Activated CD8-positive, alpha-beta T cell treated with anti-CD3 and anti-CD28 coated beads, Interleukin-2, amount 10 ng/mL, durations not matched to agents 7 days and 5 days (primary cell): ENCODE data around the gene SOX15. TPM values are rescaled to one million over a fixed set of nuclear protein-coding genes. Genes with fewer than 3 reads are reported as not detected.

Experiments used
- ATAC-seq: fragments of 150-1000 bp; cut with Tn5 transposase; one replicate; pipeline ENCODE4 v1.10.0; 2021; ENCODE audit warnings: moderate library complexity
- CTCF ChIA-PET: fragments of 350-600 bp; sonication (Branson Sonifier 250); formaldehyde crosslinking; loops from one replicate; lab custom pipeline; 2021; ENCODE audit warnings: antibody characterized with exemption; lab: Charles Lee
- POLR2A ChIA-PET: fragments of 350-600 bp; sonication (Branson Sonifier 250); formaldehyde crosslinking; loops from one replicate; lab custom pipeline; 2021; ENCODE audit warnings: antibody characterized with exemption; lab: Charles Lee
- DNase-seq: peaks from one replicate; pipeline ENCODE4 v3.0.0-alpha.2; 2020
- H3K27ac Mint-ChIP-seq: one replicate; pipeline ENCODE4 v1.8.0; 2021; ENCODE audit warnings: mild to moderate bottlenecking, mixed read lengths
- H3K27me3 Mint-ChIP-seq: one replicate; pipeline ENCODE4 v1.8.0; 2021; ENCODE audit warnings: low read depth, mixed read lengths
- H3K36me3 Mint-ChIP-seq: one replicate; pipeline ENCODE4 v1.8.0; 2021; ENCODE audit warnings: low read depth, mixed read lengths
- H3K4me1 Mint-ChIP-seq: one replicate; pipeline ENCODE4 v1.8.0; 2021; ENCODE audit warnings: low read depth, mixed read lengths
- H3K4me3 Mint-ChIP-seq: one replicate; pipeline ENCODE4 v1.8.0; 2021; ENCODE audit warnings: mild to moderate bottlenecking, mixed read lengths
- H3K9me3 Mint-ChIP-seq: one replicate; pipeline ENCODE4 v1.8.0; 2022; ENCODE audit warnings: mixed read lengths; ENCODE audit not compliant: insufficient read depth
- total RNA-seq, 2 experiments: library from RNA; stranded (reverse); gene quantifications; one replicate each; pipeline ENCODE4 v1.2.3, GENCODE V29; 2021

Gene SOX15
- total RNA-seq, 2 experiments from 2014 or later, result 0.29 to 0.34 TPM

GRCh38 chr17:7557147-7557764 lies 32.6 kb downstream of the SOX15 start:
- DNase-seq, result no peak
- POLR2A ChIA-PET, result interaction anchor here (1.0 to 2.0 kb wide), 4 partner anchors 14 to 130 kb away, joined by 3 to 8 read pairs (median 4); partner anchors contain the start of genes POLR2A, TP53 and WRAP53
- Mint-ChIP-seq H3K4me3 (no peak overlapping the region), H3K36me3 (peaks cover 56% of the 10 kb centered on the region), H3K4me1 (peaks cover 75% of the 10 kb centered on the region), H3K27me3 (no peaks in the 10 kb centered on the region), H3K9me3 (no peaks in the 10 kb centered on the region), H3K27ac (no peak overlapping the region)
- CTCF ChIA-PET, result interaction anchor here (1.0 to 6.1 kb wide), 7 partner anchors 9 to 220 kb away, joined by 3 to 264 read pairs (median 3); partner anchors contain the start of genes TMEM102 and TNFSF12
- no peak for ATAC-seq

- H3K27me3 Mint-ChIP-seq, result no peaks in the 10 kb centered on the region
- H3K4me3 Mint-ChIP-seq, result no peak overlapping the region
- peaks cover 81% of the 10 kb centered on the region for H3K4me1 Mint-ChIP-seq
- ChIA-PET CTCF (interaction anchor here (1.6 to 6.1 kb wide), 3 partner anchors 34 to 219 kb away, joined by 3 to 264 read pairs (median 6); no protein-coding TSS in a partner anchor), POLR2A (interaction anchor here (1.0 kb wide), 1 partner anchor 49 kb away, joined by 3 read pairs; no protein-coding TSS in a partner anchor)
- peak overlapping the region; percentile 37 for H3K27ac Mint-ChIP-seq
- DNase-seq, result no peak
- ATAC-seq, result no peak
- H3K36me3 Mint-ChIP-seq, result peaks cover 60% of the 10 kb centered on the region
- no peaks in the 10 kb centered on the region for H3K9me3 Mint-ChIP-seq
These were observed 33.3 kb downstream of the SOX15 start for GRCh38 chr17:7556627-7557026.

- no peak for DNase-seq
- Mint-ChIP-seq H3K27ac (peak overlapping the region; percentile 39), H3K9me3 (no peaks in the 10 kb centered on the region), H3K27me3 (no peaks in the 10 kb centered on the region), H3K36me3 (peaks cover 59% of the 10 kb centered on the region), H3K4me3 (no peak overlapping the region), H3K4me1 (peaks cover 87% of the 10 kb centered on the region)
- no peak for ATAC-seq
- POLR2A ChIA-PET, result no interaction called here
- CTCF ChIA-PET, result interaction anchor here (0.8 to 1.7 kb wide), 3 partner anchors 32 to 41 kb away, joined by 3 to 7 read pairs (median 4); no protein-coding TSS in a partner anchor
These were observed 34.5 kb downstream of the SOX15 start for GRCh38 chr17:7555320-7555948.

- H3K4me3 Mint-ChIP-seq, result peak overlapping the region; percentile 60
- no peaks in the 10 kb centered on the region for H3K9me3 Mint-ChIP-seq
- ChIA-PET CTCF (interaction anchor here (1.3 to 2.1 kb wide), 3 partner anchors 8 to 67 kb away, joined by 3 to 38 read pairs (median 10); partner anchors contain the start of gene SENP3), POLR2A (interaction anchor here (0.9 to 1.9 kb wide), 3 partner anchors 38 to 117 kb away, joined by 3 to 11 read pairs (median 3); no protein-coding TSS in a partner anchor)
- H3K36me3 Mint-ChIP-seq, result peaks cover 58% of the 10 kb centered on the region
- H3K27me3 Mint-ChIP-seq, result no peaks in the 10 kb centered on the region
- DNase-seq, result no peak
- H3K27ac Mint-ChIP-seq, result peak overlapping the region; percentile 91
- H3K4me1 Mint-ChIP-seq, result peaks cover 79% of the 10 kb centered on the region
- ATAC-seq, result no peak
These were observed 36.5 kb downstream of the SOX15 start for GRCh38 chr17:7553356-7553755.

GRCh38 chr17:7552621-7553051 lies 37.3 kb downstream of the SOX15 start:
- CTCF ChIA-PET, result interaction anchor here (0.5 to 2.1 kb wide), 8 partner anchors 8 to 197 kb away, joined by 3 to 38 read pairs (median 5); partner anchors contain the start of gene SENP3
- peaks cover 78% of the 10 kb centered on the region for H3K4me1 Mint-ChIP-seq
- H3K27ac Mint-ChIP-seq, result peak overlapping the region; percentile 91
- H3K36me3 Mint-ChIP-seq, result peaks cover 61% of the 10 kb centered on the region
- ATAC-seq (peak; percentile 59), DNase-seq (peak; percentile 79)
- H3K9me3 Mint-ChIP-seq, result no peaks in the 10 kb centered on the region
- H3K27me3 Mint-ChIP-seq, result no peaks in the 10 kb centered on the region
- POLR2A ChIA-PET, result interaction anchor here (0.8 to 1.9 kb wide), 10 partner anchors 8 to 197 kb away, joined by 3 to 13 read pairs (median 4); partner anchors contain the start of genes MPDU1, SENP3 and TP53
- peak overlapping the region; percentile 60 for H3K4me3 Mint-ChIP-seq

- Mint-ChIP-seq H3K4me1 (peaks cover 73% of the 10 kb centered on the region), H3K27ac (peak overlapping the region; percentile 91), H3K36me3 (peaks cover 56% of the 10 kb centered on the region), H3K4me3 (peak overlapping the region; percentile 88), H3K9me3 (no peaks in the 10 kb centered on the region), H3K27me3 (no peaks in the 10 kb centered on the region)
- ChIA-PET POLR2A (interaction anchor here (0.6 to 1.9 kb wide), 6 partner anchors 9 to 303 kb away, joined by 3 to 13 read pairs (median 5); partner anchors contain the start of genes MPDU1, SENP3 and TP53), CTCF (interaction anchor here (1.0 to 2.1 kb wide), 4 partner anchors 10 to 33 kb away, joined by 3 to 38 read pairs (median 5); partner anchors contain the start of gene SENP3)
- ATAC-seq (no peak), DNase-seq (no peak)
These were observed 38.5 kb downstream of the SOX15 start for GRCh38 chr17:7551396-7551795.

- DNase-seq (no peak), ATAC-seq (no peak)
- ChIA-PET POLR2A (interaction anchor here (0.9 to 3.1 kb wide), 4 partner anchors 11 to 114 kb away, joined by 3 to 14 read pairs (median 4); partner anchors contain the start of gene SENP3), CTCF (interaction anchor here (0.8 to 4.6 kb wide), 5 partner anchors 10 to 504 kb away, joined by 3 to 44 read pairs (median 4); partner anchors contain the start of gene SENP3)
- Mint-ChIP-seq H3K36me3 (peaks cover 50% of the 10 kb centered on the region), H3K4me1 (peaks cover 65% of the 10 kb centered on the region), H3K27ac (peak overlapping the region; percentile 91), H3K4me3 (peak overlapping the region; percentile 88), H3K9me3 (no peaks in the 10 kb centered on the region), H3K27me3 (no peaks in the 10 kb centered on the region)
These were observed 39.5 kb downstream of the SOX15 start for GRCh38 chr17:7550344-7550743.

- CTCF ChIA-PET, result interaction anchor here (0.8 to 4.6 kb wide), 5 partner anchors 11 to 503 kb away, joined by 3 to 44 read pairs (median 4); partner anchors contain the start of gene SENP3
- Mint-ChIP-seq H3K27ac (peak overlapping the region; percentile 91), H3K9me3 (no peaks in the 10 kb centered on the region), H3K36me3 (peaks cover 45% of the 10 kb centered on the region), H3K4me1 (peaks cover 60% of the 10 kb centered on the region), H3K4me3 (peak overlapping the region; percentile 88), H3K27me3 (no peaks in the 10 kb centered on the region)
- ATAC-seq (peak; percentile 45), DNase-seq (peak; percentile 64)
- POLR2A ChIA-PET, result interaction anchor here (0.9 to 3.1 kb wide), 7 partner anchors 9 to 214 kb away, joined by 3 to 14 read pairs (median 4); partner anchors contain the start of genes ACAP1, SENP3 and TNFSF13
These were observed 40.4 kb downstream of the SOX15 start for GRCh38 chr17:7549401-7550055.

GRCh38 chr17:7548585-7549400 lies 41.1 kb downstream of the SOX15 start, which contains the start of gene TNFSF12:
Gene TNFSF12, plus strand, starts transcription at chr17:7549058. Its CDS starts 96 bp downstream, at chr17:7549154.
- Mint-ChIP-seq H3K9me3 (no peaks in the 10 kb centered on the region), H3K27ac (peak within 1 kb of the TSS; percentile 92), H3K27me3 (no peaks in the 10 kb centered on the region), H3K4me1 (peaks cover 57% of the 10 kb centered on the region), H3K36me3 (peaks cover 42% of the 10 kb centered on the region), H3K4me3 (peak within 1 kb of the TSS; percentile 88)
- ChIA-PET POLR2A (interaction anchor here (0.9 to 3.1 kb wide), 8 partner anchors 9 to 213 kb away, joined by 3 to 14 read pairs (median 4); partner anchors contain the start of genes ACAP1, POLR2A, SENP3 and TNFSF13), CTCF (interaction anchor here (1.0 to 4.6 kb wide), 7 partner anchors 9 to 40 kb away, joined by 3 to 44 read pairs (median 4); partner anchors contain the start of gene SENP3)
- peak; percentile 80 for DNase-seq
- ATAC-seq, result peak; percentile 70

- POLR2A ChIA-PET, result no interaction called here
These were observed 45.0 kb downstream of the SOX15 start for GRCh38 chr17:7544911-7545310.

More at GRCh38 chr17:7544911-7545310, 45.0 kb downstream of the SOX15 start:
- CTCF ChIA-PET, result interaction anchor here (3.9 kb wide), 1 partner anchor 16 kb away, joined by 21 read pairs; no protein-coding TSS in a partner anchor
- Mint-ChIP-seq H3K4me1 (peaks cover 18% of the 10 kb centered on the region), H3K9me3 (no peaks in the 10 kb centered on the region), H3K27me3 (peaks cover 9% of the 10 kb centered on the region), H3K4me3 (no peak overlapping the region), H3K27ac (no peak overlapping the region), H3K36me3 (peaks cover 12% of the 10 kb centered on the region)
- no peak for DNase-seq
- no peak for ATAC-seq
